HepG2 (cell line): Measurements from ENCODE around the gene RIN3. TPM values are rescaled to one million over a fixed set of nuclear protein-coding genes. Genes with fewer than 3 reads are reported as not detected.

ENCODE experiments used
- ATAC-seq: fragments of 200-7000 bp; cut with Tn5 transposase; 3 replicates; pipeline ENCODE4 v1.9.1; 2020; ENCODE audit warnings: mild to moderate bottlenecking, moderate library complexity
- BruUV-seq: library from RNA; stranded (reverse); fragments of 400-500 nt; replicated peaks from 2 replicates; lab custom pipeline; 2021; lab: Mats Ljungman, UMichigan
- CTCF ChIA-PET: fragments of 300-600 bp; formaldehyde crosslinking; extraction: SDS; loops from one replicate; lab custom pipeline; 2021; ENCODE audit warnings: low total read pairs, inconsistent platforms, low intra/inter-chr PET ratio; lab: Yijun Ruan, JAX
- POLR2A ChIA-PET: fragments of 350-600 bp; sonication (Branson Sonifier 250); formaldehyde crosslinking; loops from one replicate; lab custom pipeline; 2020; ENCODE audit warnings: antibody characterized with exemption, inconsistent platforms; lab: Yijun Ruan, JAX
- DNase-seq: peaks from one replicate; pipeline ENCODE4 v3.0.0-alpha.2; 2015; ENCODE audit warnings: low spot score
- FAIRE-seq: peaks from 3 replicates; lab custom pipeline; 2011; peaks lifted over from hg19 to GRCh38; lab: Jason Lieb, UNC
- H2AFZ ChIP-seq: one replicate; pipeline ENCODE4 v1.6.1; 2011; ENCODE audit warnings: low read length, inconsistent platforms
- H3K27ac ChIP-seq: fragments of 300-600 bp; 3 replicates; pipeline ENCODE4 v1.8.0; 2011; ENCODE audit warnings: mixed run types, mild to moderate bottlenecking, mixed read lengths, low read length, inconsistent platforms; ENCODE audit not compliant: insufficient read depth; ENCODE audit errors: extremely low read length
- H3K27me3 ChIP-seq, 2 experiments: fragments of 200-600 bp in 1 of 2; 2 replicates in 1 of 2; 3 replicates in 1 of 2; pipeline versions ENCODE4 v1.6.0 to v1.8.0; 2011; ENCODE audit warnings: low read length in 2 of 2, mild to moderate bottlenecking in 2 of 2, moderate library complexity in 2 of 2, inconsistent platforms in 1 of 2; ENCODE audit not compliant: insufficient read depth in 2 of 2, control insufficient read depth in 1 of 2
- H3K36me3 ChIP-seq, 2 experiments: fragments of 200-600 bp in 1 of 2; replicated peaks in 1 of 2; 2 replicates in 1 of 2; 3 replicates in 1 of 2; pipeline versions ENCODE4 v1.5.1 to v1.8.0; 2011; ENCODE audit warnings: low read length in 2 of 2, inconsistent platforms in 1 of 2; ENCODE audit not compliant: insufficient read depth in 2 of 2, control insufficient read depth in 1 of 2
- H3K4me1 ChIP-seq: 2 replicates; pipeline ENCODE4 v1.5.1; 2012; ENCODE audit warnings: low read length, inconsistent platforms; ENCODE audit not compliant: insufficient read depth
- H3K4me2 ChIP-seq: 2 replicates; pipeline ENCODE4 v1.6.0; 2011; ENCODE audit warnings: low read depth, low read length, inconsistent platforms
- H3K4me3 ChIP-seq, 3 experiments: fragments of 200-600 bp in 1 of 3; sonication (generic), shearing (Covaris generic) in 1 of 3; replicated peaks in 1 of 3; 2 replicates each; pipeline ENCODE4 v1.5.1; 2011 to 2016; ENCODE audit warnings: low read length in 3 of 3, inconsistent platforms in 2 of 3, low read depth in 2 of 3, mild to moderate bottlenecking in 2 of 3, control low read depth in 1 of 3, mixed read lengths in 1 of 3; ENCODE audit not compliant: insufficient read depth in 1 of 3
- H3K79me2 ChIP-seq: one replicate; pipeline ENCODE4 v1.6.1; 2011; ENCODE audit warnings: low read length, inconsistent platforms; ENCODE audit not compliant: insufficient read depth
- H3K9ac ChIP-seq: 2 replicates; pipeline ENCODE4 v1.6.0; 2011; ENCODE audit warnings: mild to moderate bottlenecking, low read depth, low read length, inconsistent platforms; ENCODE audit not compliant: insufficient read depth
- H3K9me3 ChIP-seq: 2 replicates; pipeline ENCODE4 v1.5.1; 2012; ENCODE audit warnings: mild to moderate bottlenecking, low read length
- H4K20me1 ChIP-seq: 2 replicates; pipeline ENCODE4 v1.6.0; 2011; ENCODE audit warnings: inconsistent platforms, mild to moderate bottlenecking, low read length, moderate library complexity; ENCODE audit not compliant: insufficient read depth
- AGO2 ChIP-seq: fragments of 200-400 bp; formaldehyde crosslinking; optimal IDR thresholded peaks from 2 replicates; pipeline ENCODE3; 2017; ENCODE audit warnings: mild to moderate bottlenecking, low read depth, low read length, moderate library complexity
- CREB1 ChIP-seq, 2 experiments: fragments of 450-650 bp in 1 of 2; IDR thresholded peaks; 2 replicates each; pipeline ENCODE4 v1.6.1; 2016 to 2017; ENCODE audit warnings: control low read depth in 1 of 2, mild to moderate bottlenecking in 1 of 2, missing compliant biosample characterization in 1 of 2, missing genetic modification characterization in 1 of 2
- CTCF ChIP-seq: sonication (generic); formaldehyde crosslinking; IDR thresholded peaks from 2 replicates; pipeline ENCODE4 v1.5.0; 2020; ENCODE audit warnings: mild to moderate bottlenecking, missing genetic modification reagents, moderate library complexity
- DNMT1 ChIP-seq: sonication (generic); formaldehyde crosslinking; IDR thresholded peaks from 2 replicates; pipeline ENCODE4 v1.5.1; 2020; ENCODE audit warnings: mild to moderate bottlenecking, missing genetic modification reagents
- LCORL ChIP-seq, 2 experiments: fragments of 450-650 bp in 1 of 2; sonication (generic) in 1 of 2; formaldehyde crosslinking in 1 of 2; IDR thresholded peaks; 2 replicates each; pipeline versions ENCODE4 v1.5.0 to v1.6.1; 2017 to 2020; ENCODE audit warnings: antibody characterized with exemption in 1 of 2, missing genetic modification reagents in 1 of 2
- NCOA5 ChIP-seq: sonication (generic); formaldehyde crosslinking; IDR thresholded peaks from 2 replicates; pipeline ENCODE4 v1.4.0; 2020; ENCODE audit warnings: missing genetic modification reagents
- RBAK ChIP-seq: sonication (generic); formaldehyde crosslinking; IDR thresholded peaks from 2 replicates; pipeline ENCODE4 v1.5.1; 2020; ENCODE audit warnings: mild to moderate bottlenecking, missing genetic modification reagents
- RFX3 ChIP-seq: IDR thresholded peaks from 2 replicates; pipeline ENCODE4 v1.6.1; 2016; ENCODE audit warnings: missing biosample characterization, missing genetic modification reagents
- SAFB2 ChIP-seq: sonication (generic); formaldehyde crosslinking; IDR thresholded peaks from 2 replicates; pipeline ENCODE4 v1.5.1; 2020; ENCODE audit warnings: missing genetic modification reagents, low read depth, mild to moderate bottlenecking, borderline replicate concordance
- TARDBP ChIP-seq: sonication (generic); formaldehyde crosslinking; IDR thresholded peaks from 2 replicates; pipeline ENCODE4 v1.8.0; 2022; ENCODE audit warnings: mild to moderate bottlenecking, missing genetic modification reagents
- TEAD3 ChIP-seq: optimal IDR thresholded peaks from 2 replicates; pipeline ENCODE3; 2016; ENCODE audit warnings: borderline replicate concordance
- ZNF12 ChIP-seq: sonication (generic); formaldehyde crosslinking; IDR thresholded peaks from 2 replicates; pipeline ENCODE4 v1.5.0; 2020; ENCODE audit warnings: missing genetic modification reagents
- ZNF264 ChIP-seq: sonication (generic); formaldehyde crosslinking; IDR thresholded peaks from 2 replicates; pipeline ENCODE4 v1.4.0; 2020; ENCODE audit warnings: missing genetic modification reagents
- ZNF3 ChIP-seq: IDR thresholded peaks from 2 replicates; pipeline ENCODE4 v1.7.0; 2017; ENCODE audit warnings: inconsistent platforms
- ZNF331 ChIP-seq: sonication (generic); formaldehyde crosslinking; IDR thresholded peaks from 2 replicates; pipeline ENCODE4 v1.4.0; 2020; ENCODE audit warnings: missing genetic modification reagents
- ZNF335 ChIP-seq: sonication (generic); formaldehyde crosslinking; IDR thresholded peaks from 2 replicates; pipeline ENCODE4 v1.4.0; 2020; ENCODE audit warnings: missing genetic modification reagents
- ZNF343 ChIP-seq: sonication (generic); formaldehyde crosslinking; IDR thresholded peaks from 2 replicates; pipeline ENCODE4 v1.4.0; 2020; ENCODE audit warnings: mild to moderate bottlenecking, missing genetic modification reagents
- ZNF530 ChIP-seq: sonication (generic); formaldehyde crosslinking; IDR thresholded peaks from 2 replicates; pipeline ENCODE4 v1.5.0; 2020; ENCODE audit warnings: low read depth, mild to moderate bottlenecking, missing genetic modification reagents
- ZNF704 ChIP-seq: sonication (generic); formaldehyde crosslinking; IDR thresholded peaks from 2 replicates; pipeline ENCODE4 v1.8.1; 2023; ENCODE audit warnings: mild to moderate bottlenecking, inconsistent platforms, moderate library complexity, missing genetic modification reagents, borderline replicate concordance
- ZNF770 ChIP-seq: sonication (generic); formaldehyde crosslinking; IDR thresholded peaks from 2 replicates; pipeline ENCODE4 v1.5.0; 2020; ENCODE audit warnings: mild to moderate bottlenecking, missing genetic modification reagents
- WGBS: methylation state at CpG from one replicate; pipeline ENCODE4 v1.1.6; 2017; ENCODE audit warnings: low lambda C conversion rate; 5-methylcytosine and 5-hydroxymethylcytosine counted together
- in situ Hi-C: cut with HindIII; loops from 2 replicates; pipeline ENCODE4 v1.10.0; 2017; ENCODE audit warnings: low pct_unique_long_range_greater_than_20kb; ENCODE audit not compliant: extremely low pct_ligation_motif_present
- intact Hi-C: fragments of 100-400 bp; cut with micrococcal nuclease; formaldehyde crosslinking; loops from one replicate; pipeline ENCODE4 v1.10.0; 2022; ENCODE audit not compliant: unreplicated experiment
- polyA plus RNA-seq, 8 experiments: library from polyadenylated mRNA; depleted of rRNA in 3 of 8; stranded (reverse) in 7 of 8; unstranded in 1 of 8; fragments of >200 nt; fragmentation: Illumina TruSeq in 4 of 8; extraction: Trizol in 4 of 8; gene quantifications; 2 replicates each; pipeline versions ENCODE4 v1.2.1 to v1.2.3, GENCODE V29; 2011 to 2016; ENCODE audit warnings: low read depth in 4 of 8, missing spikeins in 1 of 8, mixed read lengths in 1 of 8; ENCODE audit not compliant: insufficient read depth in 1 of 8
- total RNA-seq, 5 experiments: library from RNA; depleted of rRNA; stranded (reverse); fragments of >200 nt; fragmentation: Illumina TruSeq; extraction: Trizol; gene quantifications; 2 replicates each; pipeline ENCODE4 v1.2.3, GENCODE V29; 2016; ENCODE audit warnings: low read depth in 1 of 5

Gene RIN3
- total and polyA plus RNA-seq, 2 of the 13 experiments (the other 11 are each of a cell fraction or from before 2014, with no cell fraction given): 2.3 to 3.6 TPM

GRCh38 chr14:92690171-92691011, 176.8 kb downstream of the RIN3 start:
- no peaks in the 10 kb centered on the region for H3K79me2 ChIP-seq
- ChIA-PET CTCF (no interaction called here), POLR2A (interaction anchor here (0.5 kb wide), 1 partner anchor 1142 kb away, joined by 3 read pairs; no protein-coding TSS in a partner anchor)
- in situ Hi-C loops (no loop called here), intact Hi-C loops (no loop called here)
- no peak overlapping the region for H3K27ac ChIP-seq
- H4K20me1 ChIP-seq: peaks cover 10% of the 10 kb centered on the region; the same call in 1 of the 2 replicates
- no peak overlapping the region for H3K4me3 ChIP-seq
- H3K4me2 ChIP-seq: no peak overlapping the region
- no TSS peak for BruUV-seq
- DNase-seq (peak; percentile 45), FAIRE-seq (peak; percentile 39), ATAC-seq (peak; percentile 71)
- H3K27me3 ChIP-seq: no peaks in the 10 kb centered on the region
- H3K4me1 ChIP-seq: peaks cover 24% of the 10 kb centered on the region
- H3K9me3 ChIP-seq: no peaks in the 10 kb centered on the region
- H2AFZ ChIP-seq: no peak overlapping the region
- H3K36me3 ChIP-seq: peaks cover 4 to 5% of the 10 kb centered on the region in 2 experiments; a peak in 3 of 5 replicates
- H3K9ac ChIP-seq: no peak overlapping the region
- 75% methylated on average over 10 of the region's 13 CpGs for WGBS
- no peak for TF ChIP-seq ZNF530 (CRISPR knock-in tag)
- no peak for TF ChIP-seq ZNF264 (CRISPR knock-in tag)
- TF ChIP-seq ZNF331 (CRISPR knock-in tag): no peak
- peak; percentile 71 for TF ChIP-seq CTCF (CRISPR knock-in tag)
- no peak for TF ChIP-seq ZNF770 (CRISPR knock-in tag)
- TF ChIP-seq ZNF704 (CRISPR knock-in tag): no peak
- TF ChIP-seq ZNF3 (CRISPR knock-in tag): peak; percentile 68; the same call in 1 of the 2 replicates
- TF ChIP-seq RFX3 (CRISPR knock-in tag): no peak
- peak; percentile 50 for TF ChIP-seq TEAD3 (CRISPR knock-in tag)
- no peak for TF ChIP-seq SAFB2 (CRISPR knock-in tag)
- no peak for TF ChIP-seq NCOA5 (CRISPR knock-in tag)
- TF ChIP-seq ZNF335 (CRISPR knock-in tag): no peak
- TF ChIP-seq ZNF12 (CRISPR knock-in tag): 0 out of 2 replicates have a peak, but pooled peaks have one; percentile 7
- TF ChIP-seq DNMT1 (CRISPR knock-in tag): no peak
- no peak for TF ChIP-seq TARDBP (CRISPR knock-in tag)
- no peak for TF ChIP-seq LCORL (IDR thresholded peaks at IDR 0.05)
- TF ChIP-seq LCORL (CRISPR knock-in tag; IDR thresholded peaks at IDR 0.05): no peak
- peak; percentile 24 for TF ChIP-seq AGO2
- no peak for TF ChIP-seq RBAK (CRISPR knock-in tag)
- no peak for TF ChIP-seq CREB1 (IDR thresholded peaks at IDR 0.05)
- no peak for TF ChIP-seq CREB1 (CRISPR knock-in tag; IDR thresholded peaks at IDR 0.05)
- no peak for TF ChIP-seq ZNF343 (CRISPR knock-in tag)
